ENCODE results near the gene PKD1L1. TPM values are rescaled to one million over a fixed set of nuclear protein-coding genes. Genes with fewer than 3 reads are reported as not detected.

Gene PKD1L1
- total RNA-seq, 3 donors from 2014 or later (not counting 1 experiment from before 2014, with no cell fraction given) = 0.33 to 0.48 (median 0.38) TPM

DNA sequence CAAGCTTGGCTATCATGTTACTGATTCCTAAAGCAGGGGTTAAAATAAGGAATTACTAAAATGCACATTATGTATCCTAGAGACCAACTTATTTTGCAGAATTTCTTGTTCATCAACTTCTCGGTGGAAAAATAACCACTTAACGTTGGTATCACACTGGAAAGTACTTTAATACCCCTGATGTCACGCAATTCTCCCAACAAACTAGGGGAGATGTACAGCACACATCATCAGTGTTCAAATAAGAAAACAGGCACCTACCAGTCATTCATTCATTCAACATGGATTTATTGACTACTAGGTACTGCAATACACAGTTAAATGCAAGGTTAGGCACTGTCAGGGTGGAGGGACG is 30.5 kb upstream of the PKD1L1 start:
- H3K4me1 Mint-ChIP-seq = peaks cover 35 to 36% of the 10 kb centered on the region in 2 donors
- H3K4me1 ChIP-seq (ENCODE audit: control insufficient read depth, insufficient read depth, low read length) = peaks cover 6% of the 10 kb centered on the region
- peak overlapping the region; percentile 95 to 97 for H3K27ac Mint-ChIP-seq
- H3K4me3 Mint-ChIP-seq = peak overlapping the region; percentile 98
- ATAC-seq (no peak), DNase-seq (no peak)
- H3K9me3 ChIP-seq (ENCODE audit: control insufficient read depth, insufficient read depth, low read length) = no peaks in the 10 kb centered on the region
- peak overlapping the region; percentile 85 for H3K27ac ChIP-seq (ENCODE audit: low read length)
- H3K36me3 Mint-ChIP-seq = peaks cover 12% of the 10 kb centered on the region
- H3K27me3 Mint-ChIP-seq (ENCODE audit: low read depth in 2 of 2) = no peaks in the 10 kb centered on the region
- H3K4me3 ChIP-seq (ENCODE audit: low read length) = peak overlapping the region; percentile 58
- H3K36me3 ChIP-seq (ENCODE audit: control insufficient read depth, insufficient read depth, low read length) = peaks cover 37% of the 10 kb centered on the region
- intact Hi-C loops (cut with micrococcal nuclease) = loop anchor here (5.0 kb wide), 1 partner anchor 109 kb away; the partner anchor contains the start of gene UPP1
- 28% methylated on average over 4 of the region's 4 CpGs for WGBS (ENCODE audit: insufficient coverage)
- H3K9me3 Mint-ChIP-seq = no peaks in the 10 kb centered on the region
- no peaks in the 10 kb centered on the region for H3K27me3 ChIP-seq (ENCODE audit: control insufficient read depth, insufficient read depth, low read length)
- TF ChIP-seq, protein P1, sequence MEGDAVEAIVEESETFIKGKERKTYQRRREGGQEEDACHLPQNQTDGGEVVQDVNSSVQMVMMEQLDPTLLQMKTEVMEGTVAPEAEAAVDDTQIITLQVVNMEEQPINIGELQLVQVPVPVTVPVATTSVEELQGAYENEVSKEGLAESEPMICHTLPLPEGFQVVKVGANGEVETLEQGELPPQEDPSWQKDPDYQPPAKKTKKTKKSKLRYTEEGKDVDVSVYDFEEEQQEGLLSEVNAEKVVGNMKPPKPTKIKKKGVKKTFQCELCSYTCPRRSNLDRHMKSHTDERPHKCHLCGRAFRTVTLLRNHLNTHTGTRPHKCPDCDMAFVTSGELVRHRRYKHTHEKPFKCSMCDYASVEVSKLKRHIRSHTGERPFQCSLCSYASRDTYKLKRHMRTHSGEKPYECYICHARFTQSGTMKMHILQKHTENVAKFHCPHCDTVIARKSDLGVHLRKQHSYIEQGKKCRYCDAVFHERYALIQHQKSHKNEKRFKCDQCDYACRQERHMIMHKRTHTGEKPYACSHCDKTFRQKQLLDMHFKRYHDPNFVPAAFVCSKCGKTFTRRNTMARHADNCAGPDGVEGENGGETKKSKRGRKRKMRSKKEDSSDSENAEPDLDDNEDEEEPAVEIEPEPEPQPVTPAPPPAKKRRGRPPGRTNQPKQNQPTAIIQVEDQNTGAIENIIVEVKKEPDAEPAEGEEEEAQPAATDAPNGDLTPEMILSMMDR (IDR thresholded peaks at IDR 0.05) = no peak

DNA sequence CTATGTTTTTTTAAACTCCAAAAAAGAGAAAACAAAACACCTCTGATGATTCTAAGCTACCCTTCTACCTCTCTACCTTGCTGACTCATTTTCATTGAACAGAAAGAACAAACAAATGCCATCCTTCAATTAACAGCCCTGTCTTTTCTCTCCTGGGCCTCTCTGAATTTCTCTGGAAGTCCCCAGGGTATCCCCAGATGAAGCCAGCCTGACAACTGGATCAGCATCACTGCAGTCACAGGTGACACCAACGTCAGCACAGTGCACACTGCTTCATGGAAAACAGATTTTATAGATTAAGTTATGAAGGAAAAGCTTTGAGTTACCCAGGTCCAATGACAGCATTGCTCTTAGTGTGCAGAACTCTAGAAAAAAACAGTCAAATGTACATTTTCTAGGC is 25.5 kb upstream of the PKD1L1 start:
- intact Hi-C loops (cut with micrococcal nuclease) = no loop called here
- Histone ChIP-seq H3K27ac (ENCODE audit: low read length) (no peak overlapping the region), H3K27me3 (ENCODE audit: control insufficient read depth, insufficient read depth, low read length) (no peaks in the 10 kb centered on the region), H3K4me3 (ENCODE audit: low read length) (no peak overlapping the region), H3K9me3 (ENCODE audit: control insufficient read depth, insufficient read depth, low read length) (no peaks in the 10 kb centered on the region), H3K4me1 (ENCODE audit: control insufficient read depth, insufficient read depth, low read length) (peaks cover 8% of the 10 kb centered on the region), H3K36me3 (ENCODE audit: control insufficient read depth, insufficient read depth, low read length) (peaks cover 74% of the 10 kb centered on the region)
- Mint-ChIP-seq H3K27ac (peak overlapping the region; percentile 5 to 47), H3K27me3 (ENCODE audit: low read depth in 2 of 2) (no peaks in the 10 kb centered on the region), H3K9me3 (no peaks in the 10 kb centered on the region), H3K4me3 (no peak overlapping the region), H3K36me3 (peaks cover 20% of the 10 kb centered on the region), H3K4me1 (peaks cover 40 to 51% of the 10 kb centered on the region in 2 donors)
- no peak for DNase-seq
- ATAC-seq = no peak
- 68% methylated on average over 1 of the region's 1 CpG for WGBS (ENCODE audit: insufficient coverage)
- TF ChIP-seq, protein P1 (IDR thresholded peaks at IDR 0.05) = no peak

DNA sequence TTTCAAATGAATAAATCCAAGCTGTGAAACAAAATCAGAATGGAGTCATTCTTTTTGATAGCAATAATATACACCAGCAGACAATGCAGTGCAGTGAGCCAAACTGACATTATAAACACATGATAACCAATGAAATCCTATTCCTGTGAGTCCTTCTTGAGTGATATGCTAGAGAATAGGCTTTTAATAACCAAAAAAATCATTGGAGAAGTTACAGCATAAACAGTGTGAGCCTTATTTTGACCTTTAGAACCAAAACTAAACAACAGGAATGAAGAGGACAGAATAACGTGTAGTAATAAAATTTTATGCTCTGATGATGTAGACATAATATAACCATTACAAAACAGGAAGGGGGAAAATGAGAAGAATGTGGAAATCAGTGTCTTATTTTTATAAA is 22.5 kb upstream of the PKD1L1 start:
- H3K9me3 Mint-ChIP-seq = no peaks in the 10 kb centered on the region
- H3K36me3 Mint-ChIP-seq = peaks cover 35% of the 10 kb centered on the region
- TF ChIP-seq, protein P1 (IDR thresholded peaks at IDR 0.05) = no peak
- no peak for DNase-seq
- intact Hi-C loops (cut with micrococcal nuclease) = no loop called here
- Histone ChIP-seq H3K27me3 (ENCODE audit: control insufficient read depth, insufficient read depth, low read length) (no peaks in the 10 kb centered on the region), H3K36me3 (ENCODE audit: control insufficient read depth, insufficient read depth, low read length) (peaks cover 84% of the 10 kb centered on the region), H3K4me3 (ENCODE audit: low read length) (no peak overlapping the region), H3K4me1 (ENCODE audit: control insufficient read depth, insufficient read depth, low read length) (peaks cover 2% of the 10 kb centered on the region), H3K27ac (ENCODE audit: low read length) (peak overlapping the region; percentile 56), H3K9me3 (ENCODE audit: control insufficient read depth, insufficient read depth, low read length) (no peaks in the 10 kb centered on the region)
- no peak for ATAC-seq
- no peak overlapping the region for H3K4me3 Mint-ChIP-seq
- WGBS (ENCODE audit: insufficient coverage) = no CpG with 5 or more reads among the region's 1 CpG
- no peak overlapping the region for H3K27ac Mint-ChIP-seq
- peaks cover 31 to 44% of the 10 kb centered on the region in 2 donors for H3K4me1 Mint-ChIP-seq
- H3K27me3 Mint-ChIP-seq (ENCODE audit: low read depth in 2 of 2) = no peaks in the 10 kb centered on the region
